AG09309 (cell line): Measurements from ENCODE around the gene CFAP52.

Source experiments
- DNase-seq: peaks from one replicate; pipeline ENCODE4 v3.0.0-alpha.2; 2010; ENCODE audit warnings: low read depth
- H3K4me3 ChIP-seq: 2 replicates; pipeline ENCODE4 v1.5.1; 2011; ENCODE audit warnings: mild to moderate bottlenecking, low read depth, low read length, moderate library complexity; ENCODE audit not compliant: control insufficient read depth
- CTCF ChIP-seq: IDR thresholded peaks from 2 replicates; pipeline ENCODE4 v1.5.1; 2011; ENCODE audit warnings: mild to moderate bottlenecking, low read depth, low read length, inconsistent platforms; ENCODE audit not compliant: insufficient read depth, control insufficient read depth; ENCODE audit errors: missing control alignments

The CFAP52 gene

GRCh38 chr17:9643611-9644010 lies 67.2 kb downstream of the CFAP52 start:
- no peak for TF ChIP-seq CTCF
- DNase-seq: no peak
- no peak overlapping the region for H3K4me3 ChIP-seq

DNA sequence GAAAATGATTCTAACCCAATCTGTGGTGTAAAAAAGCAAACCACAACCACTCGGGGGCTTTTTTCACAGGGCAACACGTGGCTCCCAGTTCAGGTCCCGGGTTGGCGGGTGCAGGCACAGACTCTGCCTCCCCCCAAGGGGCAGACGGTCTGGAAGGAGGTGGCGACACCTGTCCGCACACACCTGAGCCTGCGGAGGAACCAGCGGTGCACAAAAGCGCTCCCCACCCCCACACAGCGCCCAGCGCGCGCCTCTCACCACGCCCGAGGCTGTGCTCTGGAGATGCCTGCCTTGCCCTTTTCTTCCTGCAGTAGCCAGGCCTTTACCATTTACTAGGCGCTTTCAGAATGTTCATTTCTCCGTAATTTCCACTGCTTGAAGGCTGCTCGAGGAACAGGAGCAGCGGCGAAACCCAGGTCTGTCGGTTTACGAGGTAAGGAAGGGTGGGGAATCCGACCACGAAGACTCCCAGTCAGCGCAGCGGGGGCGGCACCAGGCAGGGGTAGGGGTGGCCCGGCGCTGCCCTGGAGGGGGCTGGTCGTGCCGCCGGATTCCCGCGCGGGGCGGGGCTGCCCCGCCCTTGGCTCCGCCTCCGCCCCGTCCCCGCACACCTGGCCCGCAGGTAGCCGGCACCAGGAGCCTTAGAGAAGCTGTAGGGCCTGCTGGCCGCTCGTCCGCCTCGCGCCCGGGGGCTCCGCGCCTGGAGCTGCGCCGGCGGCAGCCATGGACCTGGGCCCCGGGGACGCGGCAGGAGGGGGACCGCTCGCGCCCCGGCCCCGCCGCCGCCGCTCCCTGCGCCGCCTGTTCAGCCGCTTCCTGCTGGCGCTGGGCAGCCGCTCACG lies 68.7 kb downstream of the CFAP52 start, which contains the start of gene USP43:
Gene USP43, plus strand, starts transcription at position 608 of the 842 bp plus-strand sequence. Its CDS starts 116 bp downstream, at position 724.
- H3K4me3 ChIP-seq: peak within 1 kb of the TSS; percentile 1
- no peak for TF ChIP-seq CTCF
- DNase-seq: no peak

GRCh38 chr17:9645851-9646545 lies 69.6 kb downstream of the CFAP52 start:
- no peak for TF ChIP-seq CTCF
- DNase-seq: no peak
- no peak overlapping the region for H3K4me3 ChIP-seq

GRCh38 chr17:9646546-9646885 lies 70.1 kb downstream of the CFAP52 start:
- DNase-seq: no peak
- no peak overlapping the region for H3K4me3 ChIP-seq
- TF ChIP-seq CTCF: no peak

GRCh38 chr17:9647014-9647413 lies 70.6 kb downstream of the CFAP52 start:
- TF ChIP-seq CTCF: no peak
- no peak overlapping the region for H3K4me3 ChIP-seq
- DNase-seq: no peak

- DNase-seq: no peak
- no peak overlapping the region for H3K4me3 ChIP-seq
- TF ChIP-seq CTCF: no peak
These were observed 72.2 kb downstream of the CFAP52 start for GRCh38 chr17:9648521-9649110.
